ENCODE results near the gene VTA1. TPM values are rescaled to one million over a fixed set of nuclear protein-coding genes. Genes with fewer than 3 reads are reported as not detected.

VTA1 gene
- total and polyA plus RNA-seq, 2 of the 13 experiments (the other 11 are each of a cell fraction or from before 2014, with no cell fraction given) = 70.7 to 89.1 TPM

DNA sequence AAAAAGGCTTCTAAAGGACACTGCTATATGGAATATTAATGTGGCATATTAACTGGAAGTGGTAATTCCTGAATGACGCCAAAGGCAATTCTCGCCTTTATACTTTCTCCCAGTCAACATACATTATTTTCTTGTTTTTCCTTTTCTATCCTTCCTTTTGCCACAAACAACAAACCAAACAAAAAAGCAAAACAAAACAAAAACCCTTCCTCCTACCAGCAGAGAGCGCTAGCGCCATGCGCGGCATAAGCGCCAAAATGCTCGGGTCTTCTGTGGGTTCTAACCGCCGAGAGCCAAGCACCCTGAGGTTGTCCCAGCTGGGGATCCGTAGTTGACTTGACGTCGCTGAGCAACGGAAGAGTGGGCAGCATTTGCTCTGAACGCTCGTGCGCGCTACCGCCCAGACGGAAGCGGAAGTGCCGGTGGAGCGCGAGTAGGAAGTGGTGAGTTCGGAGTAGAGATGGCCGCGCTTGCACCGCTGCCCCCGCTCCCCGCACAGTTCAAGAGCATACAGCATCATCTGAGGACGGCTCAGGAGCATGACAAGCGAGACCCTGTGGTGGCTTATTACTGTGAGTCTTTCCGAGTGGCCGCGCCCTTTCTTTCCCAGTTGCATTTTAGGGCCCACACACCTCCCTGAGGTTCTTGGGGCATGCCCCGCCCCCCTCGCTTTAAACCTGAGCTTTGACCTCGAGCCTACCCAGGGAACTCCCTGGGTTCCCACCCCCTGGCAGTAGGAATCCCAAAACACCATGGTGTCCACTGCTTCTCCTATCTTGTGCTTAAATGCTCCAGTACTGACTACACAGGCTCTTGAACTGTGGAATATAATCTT, at the start of gene VTA1, which contains the start of gene NMBR (continued):
- TF ChIP-seq, protein P1, sequence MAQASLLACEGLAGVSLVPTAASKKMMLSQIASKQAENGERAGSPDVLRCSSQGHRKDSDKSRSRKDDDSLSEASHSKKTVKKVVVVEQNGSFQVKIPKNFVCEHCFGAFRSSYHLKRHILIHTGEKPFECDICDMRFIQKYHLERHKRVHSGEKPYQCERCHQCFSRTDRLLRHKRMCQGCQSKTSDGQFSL (CRISPR knock-in tag; IDR thresholded peaks at IDR 0.05) = peak; percentile 48; the same call in 1 of the 2 replicates
- TF ChIP-seq NCOA1 (CRISPR knock-in tag; IDR thresholded peaks at IDR 0.05) (0 out of 2 replicates have a peak, but pooled peaks have one; percentile 69), ZBTB20 (CRISPR knock-in tag; IDR thresholded peaks at IDR 0.05; ENCODE audit: borderline replicate concordance, low read depth) (peak; percentile 89), MATR3 (CRISPR knock-in tag; IDR thresholded peaks at IDR 0.05) (no peak), HNRNPLL (IDR thresholded peaks at IDR 0.05; ENCODE audit: low read depth, low read length, poor library complexity, severe bottlenecking) (peak; percentile 81), CENPT (CRISPR knock-in tag; IDR thresholded peaks at IDR 0.05; ENCODE audit: low read depth) (0 out of 2 replicates have a peak, but pooled peaks have one; percentile 80), ZSCAN9 (CRISPR knock-in tag; IDR thresholded peaks at IDR 0.05; ENCODE audit: borderline replicate concordance) (peak; percentile 91), ZNF558 (CRISPR knock-in tag; IDR thresholded peaks at IDR 0.05; ENCODE audit: borderline replicate concordance) (peak; percentile 89; the same call in 1 of the 2 replicates), BHLHE40 (IDR thresholded peaks at IDR 0.05; ENCODE audit: low read length) (peak; percentile 89), SNAPC2 (CRISPR knock-in tag; IDR thresholded peaks at IDR 0.05) (peak; percentile 73; the same call in 1 of the 2 replicates), HDAC2 (CRISPR knock-in tag; IDR thresholded peaks at IDR 0.05) (peak; percentile 97), TEAD3 (CRISPR knock-in tag; optimal IDR thresholded peaks at IDR 0.05; ENCODE audit: borderline replicate concordance) (peak; percentile 95), ZNF567 (CRISPR knock-in tag; IDR thresholded peaks at IDR 0.05; ENCODE audit: borderline replicate concordance) (peak; percentile 98; the same call in 1 of the 2 replicates), MXI1 (IDR thresholded peaks at IDR 0.05; ENCODE audit: borderline replicate concordance, low read depth, low read length) (peak; percentile 99), RFX1 (IDR thresholded peaks at IDR 0.05) (peak; percentile 94), MED8 (CRISPR knock-in tag; IDR thresholded peaks at IDR 0.05; ENCODE audit: insufficient replicate concordance) (no peak), NFKB2 (CRISPR knock-in tag; IDR thresholded peaks at IDR 0.05; ENCODE audit: borderline replicate concordance) (peak; percentile 96; the same call in 1 of the 2 replicates), DNMT1 (CRISPR knock-in tag; IDR thresholded peaks at IDR 0.05) (peak; percentile 46; the same call in 1 of the 2 replicates), SMC3 (IDR thresholded peaks at IDR 0.05; ENCODE audit: low read length) (peak; percentile 88), RAD51 (IDR thresholded peaks at IDR 0.05; ENCODE audit: borderline replicate concordance) (no peak)
- TF ChIP-seq, protein P2, sequence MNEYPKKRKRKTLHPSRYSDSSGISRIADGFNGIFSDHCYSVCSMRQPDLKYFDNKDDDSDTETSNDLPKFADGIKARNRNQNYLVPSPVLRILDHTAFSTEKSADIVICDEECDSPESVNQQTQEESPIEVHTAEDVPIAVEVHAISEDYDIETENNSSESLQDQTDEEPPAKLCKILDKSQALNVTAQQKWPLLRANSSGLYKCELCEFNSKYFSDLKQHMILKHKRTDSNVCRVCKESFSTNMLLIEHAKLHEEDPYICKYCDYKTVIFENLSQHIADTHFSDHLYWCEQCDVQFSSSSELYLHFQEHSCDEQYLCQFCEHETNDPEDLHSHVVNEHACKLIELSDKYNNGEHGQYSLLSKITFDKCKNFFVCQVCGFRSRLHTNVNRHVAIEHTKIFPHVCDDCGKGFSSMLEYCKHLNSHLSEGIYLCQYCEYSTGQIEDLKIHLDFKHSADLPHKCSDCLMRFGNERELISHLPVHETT (CRISPR knock-in tag; conservative IDR thresholded peaks at IDR 0.05) = peak; percentile 87
- TF ChIP-seq, protein P3, sequence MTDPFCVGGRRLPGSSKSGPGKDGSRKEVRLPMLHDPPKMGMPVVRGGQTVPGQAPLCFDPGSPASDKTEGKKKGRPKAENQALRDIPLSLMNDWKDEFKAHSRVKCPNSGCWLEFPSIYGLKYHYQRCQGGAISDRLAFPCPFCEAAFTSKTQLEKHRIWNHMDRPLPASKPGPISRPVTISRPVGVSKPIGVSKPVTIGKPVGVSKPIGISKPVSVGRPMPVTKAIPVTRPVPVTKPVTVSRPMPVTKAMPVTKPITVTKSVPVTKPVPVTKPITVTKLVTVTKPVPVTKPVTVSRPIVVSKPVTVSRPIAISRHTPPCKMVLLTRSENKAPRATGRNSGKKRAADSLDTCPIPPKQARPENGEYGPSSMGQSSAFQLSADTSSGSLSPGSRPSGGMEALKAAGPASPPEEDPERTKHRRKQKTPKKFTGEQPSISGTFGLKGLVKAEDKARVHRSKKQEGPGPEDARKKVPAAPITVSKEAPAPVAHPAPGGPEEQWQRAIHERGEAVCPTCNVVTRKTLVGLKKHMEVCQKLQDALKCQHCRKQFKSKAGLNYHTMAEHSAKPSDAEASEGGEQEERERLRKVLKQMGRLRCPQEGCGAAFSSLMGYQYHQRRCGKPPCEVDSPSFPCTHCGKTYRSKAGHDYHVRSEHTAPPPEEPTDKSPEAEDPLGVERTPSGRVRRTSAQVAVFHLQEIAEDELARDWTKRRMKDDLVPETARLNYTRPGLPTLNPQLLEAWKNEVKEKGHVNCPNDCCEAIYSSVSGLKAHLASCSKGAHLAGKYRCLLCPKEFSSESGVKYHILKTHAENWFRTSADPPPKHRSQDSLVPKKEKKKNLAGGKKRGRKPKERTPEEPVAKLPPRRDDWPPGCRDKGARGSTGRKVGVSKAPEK (CRISPR knock-in tag; IDR thresholded peaks at IDR 0.05; ENCODE audit: borderline replicate concordance) = no peak; the same call in 1 of the 2 replicates
- TF ChIP-seq, protein P4, sequence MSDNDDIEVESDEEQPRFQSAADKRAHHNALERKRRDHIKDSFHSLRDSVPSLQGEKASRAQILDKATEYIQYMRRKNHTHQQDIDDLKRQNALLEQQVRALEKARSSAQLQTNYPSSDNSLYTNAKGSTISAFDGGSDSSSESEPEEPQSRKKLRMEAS (IDR thresholded peaks at IDR 0.05) = peak; percentile 97
- TF ChIP-seq, protein P5, sequence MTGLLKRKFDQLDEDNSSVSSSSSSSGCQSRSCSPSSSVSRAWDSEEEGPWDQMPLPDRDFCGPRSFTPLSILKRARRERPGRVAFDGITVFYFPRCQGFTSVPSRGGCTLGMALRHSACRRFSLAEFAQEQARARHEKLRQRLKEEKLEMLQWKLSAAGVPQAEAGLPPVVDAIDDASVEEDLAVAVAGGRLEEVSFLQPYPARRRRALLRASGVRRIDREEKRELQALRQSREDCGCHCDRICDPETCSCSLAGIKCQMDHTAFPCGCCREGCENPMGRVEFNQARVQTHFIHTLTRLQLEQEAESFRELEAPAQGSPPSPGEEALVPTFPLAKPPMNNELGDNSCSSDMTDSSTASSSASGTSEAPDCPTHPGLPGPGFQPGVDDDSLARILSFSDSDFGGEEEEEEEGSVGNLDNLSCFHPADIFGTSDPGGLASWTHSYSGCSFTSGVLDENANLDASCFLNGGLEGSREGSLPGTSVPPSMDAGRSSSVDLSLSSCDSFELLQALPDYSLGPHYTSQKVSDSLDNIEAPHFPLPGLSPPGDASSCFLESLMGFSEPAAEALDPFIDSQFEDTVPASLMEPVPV (CRISPR knock-in tag; IDR thresholded peaks at IDR 0.05) = peak; percentile 61; the same call in 1 of the 2 replicates

Measured in HepG2 (cell line).